Activated CD8-positive, alpha-beta memory T cell treated with anti-CD3 and anti-CD28 coated beads, Interleukin-2, amount 50 U/mL, for 1 hour (primary cell): ENCODE data around the gene EXPH5.

ENCODE experiments used
- DNase-seq: peaks from one replicate; pipeline ENCODE4 v3.0.0-alpha.2; 2020; ENCODE audit errors: extremely low read depth

EXPH5 gene

GRCh38 chr11:108518581-108518980 is 75.0 kb downstream of the EXPH5 start:
- no peak for DNase-seq

GRCh38 chr11:108516125-108516524 is 77.4 kb downstream of the EXPH5 start:
- DNase-seq: no peak

GRCh38 chr11:108512708-108513107 is 80.9 kb downstream of the EXPH5 start:
- no peak for DNase-seq

- DNase-seq: no peak
Measured at GRCh38 chr11:108511851-108512474, 81.6 kb downstream of the EXPH5 start.

- no peak for DNase-seq
Measured at GRCh38 chr11:108508653-108509593, 84.6 kb downstream of the EXPH5 start.

- no peak for DNase-seq
Measured at GRCh38 chr11:108501396-108501795, 92.2 kb downstream of the EXPH5 start.

GRCh38 chr11:108500721-108501120 is 92.8 kb downstream of the EXPH5 start:
- DNase-seq: no peak

- no peak for DNase-seq
Measured at GRCh38 chr11:108500169-108500568, 93.4 kb downstream of the EXPH5 start.

- no peak for DNase-seq
Measured at GRCh38 chr11:108498816-108499408, 94.7 kb downstream of the EXPH5 start.

- no peak for DNase-seq
Measured at GRCh38 chr11:108498046-108498815, 95.3 kb downstream of the EXPH5 start, which contains the start of gene POGLUT3. TSS of gene POGLUT3 (minus strand) at chr11:108498384. CDS start at chr11:108498366, 18 bp downstream.

GRCh38 chr11:108497317-108498045 is 96.1 kb downstream of the EXPH5 start:
- peak; percentile 50 for DNase-seq

GRCh38 chr11:108496643-108497256 is 96.8 kb downstream of the EXPH5 start:
- no peak for DNase-seq

GRCh38 chr11:108495326-108495725 is 98.2 kb downstream of the EXPH5 start:
- no peak for DNase-seq

- DNase-seq: no peak
Measured at GRCh38 chr11:108494182-108494581, 99.4 kb downstream of the EXPH5 start.

GRCh38 chr11:108491936-108492335 is 101.6 kb downstream of the EXPH5 start:
- no peak for DNase-seq

- DNase-seq: no peak
Measured at GRCh38 chr11:108486828-108487227, 106.7 kb downstream of the EXPH5 start.

GRCh38 chr11:108486331-108486730 is 107.2 kb downstream of the EXPH5 start:
- DNase-seq: no peak

GRCh38 chr11:108483163-108483562 is 110.4 kb downstream of the EXPH5 start:
- no peak for DNase-seq

GRCh38 chr11:108474664-108475463 is 118.7 kb downstream of the EXPH5 start:
- no peak for DNase-seq

- no peak for DNase-seq
Measured at GRCh38 chr11:108472681-108473080, 120.9 kb downstream of the EXPH5 start.
